ELR (cell line): Measurements from ENCODE around the gene CTBP1.

ENCODE experiments used
- DNase-seq: peaks from one replicate; pipeline ENCODE4 v3.0.0-alpha.2; 2015; ENCODE audit warnings: low read depth

Gene CTBP1

GRCh38 chr4:1249731-1250526 is 999 bp upstream of the CTBP1 start:
- peak; percentile 29 for DNase-seq

- DNase-seq = peak; percentile 86
These were observed 309 bp upstream of the CTBP1 start for GRCh38 chr4:1249148-1249730.

- DNase-seq = no peak
These were observed 1.1 kb downstream of the CTBP1 start for GRCh38 chr4:1247864-1248244.

DNA sequence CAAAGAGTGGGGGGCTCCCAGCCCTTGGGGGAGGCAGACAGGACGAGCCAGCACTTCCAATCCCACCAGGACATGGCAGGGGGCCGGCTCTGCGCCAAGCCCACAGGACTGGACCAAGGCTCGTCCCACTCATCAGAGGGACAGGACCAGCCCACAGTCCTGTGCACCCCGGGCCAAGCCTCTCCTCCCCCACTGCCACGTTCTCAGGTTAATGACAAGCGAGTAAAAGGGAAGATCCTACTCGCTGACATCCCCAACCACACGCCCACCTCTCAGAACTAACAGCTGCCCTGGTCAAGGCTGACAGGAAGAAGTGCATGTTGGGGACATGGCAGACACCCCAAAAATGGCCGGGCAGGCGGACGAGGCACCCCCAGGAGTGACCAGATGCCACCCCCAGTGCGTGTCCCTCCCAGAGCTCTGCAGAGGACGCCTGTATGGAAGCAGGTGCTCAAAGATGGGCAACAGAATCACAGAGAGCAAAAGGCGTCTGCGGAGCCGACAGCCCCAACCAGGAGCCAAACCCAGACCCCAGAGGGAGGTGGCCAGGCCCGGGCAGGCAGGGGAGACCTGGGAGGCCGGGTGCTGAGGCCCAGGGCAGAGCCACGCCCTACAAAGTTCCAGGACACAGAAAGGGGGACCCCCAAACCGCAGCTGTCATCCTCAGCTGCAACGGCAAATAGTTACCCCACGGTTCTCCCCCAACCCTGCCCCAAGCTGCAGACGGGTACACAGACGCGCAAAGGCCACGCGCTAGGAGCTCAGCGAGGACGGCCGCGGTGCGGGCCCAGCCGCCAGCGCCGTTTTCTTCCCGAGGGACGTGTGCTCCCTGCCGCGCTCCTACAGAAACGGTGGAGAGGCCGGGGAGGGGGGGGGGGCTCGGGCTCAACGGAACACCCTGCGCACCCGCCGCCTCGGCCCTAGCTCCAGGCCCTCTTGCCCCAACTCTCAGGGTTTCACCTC is 1.7 kb downstream of the CTBP1 start:
- peak; percentile 39 for DNase-seq

- DNase-seq = peak; percentile 13
These were observed 2.6 kb downstream of the CTBP1 start for GRCh38 chr4:1246111-1246881.

DNA sequence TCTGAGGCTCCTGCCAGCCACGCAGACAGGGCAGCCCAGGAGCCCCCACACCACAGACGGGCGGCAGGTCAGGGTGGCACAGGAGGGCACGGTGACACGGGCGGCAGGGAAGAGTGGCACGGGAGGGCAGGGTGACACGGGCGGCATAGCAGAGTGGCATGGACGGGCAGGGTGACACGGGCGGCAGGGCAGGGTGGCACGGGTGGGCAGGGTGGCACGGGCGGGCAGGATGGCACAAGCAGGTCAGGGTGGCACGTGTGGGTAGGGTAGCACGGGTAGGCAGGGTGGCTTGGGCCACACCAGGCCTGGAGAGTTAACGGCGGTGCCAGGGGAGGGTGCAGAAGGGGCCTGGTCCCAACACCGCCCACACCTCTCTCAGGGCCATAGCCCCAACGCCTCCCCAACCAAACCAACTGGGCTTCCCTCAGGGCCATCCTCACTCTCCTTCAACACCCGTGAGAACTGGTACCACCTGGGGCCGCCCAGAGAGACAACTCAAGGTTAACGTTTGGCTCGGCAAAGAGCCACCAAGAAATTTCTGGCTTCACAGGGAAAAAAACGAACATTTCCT is 3.4 kb downstream of the CTBP1 start:
- DNase-seq = no peak

DNA sequence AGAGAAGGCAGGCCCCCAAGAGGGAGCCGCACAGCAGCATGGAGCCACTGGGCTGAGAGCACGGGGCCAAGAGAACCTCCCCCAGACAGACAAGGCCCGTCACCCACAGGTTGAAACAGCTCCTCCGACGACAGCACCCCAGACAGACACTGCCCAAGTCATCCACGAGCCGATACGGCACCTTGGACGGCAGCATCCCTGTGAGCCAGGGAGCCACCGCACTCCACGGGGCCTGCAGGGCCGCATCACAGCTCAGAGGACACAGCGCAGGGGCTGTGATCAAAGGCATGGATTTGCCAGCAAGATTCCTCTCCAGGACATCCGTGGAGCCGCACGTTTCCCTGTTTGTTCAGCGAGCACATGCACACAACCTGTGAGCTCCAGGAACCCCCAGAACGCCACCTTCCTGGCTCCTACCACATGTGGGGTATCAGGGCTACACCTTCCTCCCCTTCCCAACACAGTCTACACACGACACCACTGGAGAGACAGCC is 3.9 kb downstream of the CTBP1 start:
- DNase-seq = no peak

DNA sequence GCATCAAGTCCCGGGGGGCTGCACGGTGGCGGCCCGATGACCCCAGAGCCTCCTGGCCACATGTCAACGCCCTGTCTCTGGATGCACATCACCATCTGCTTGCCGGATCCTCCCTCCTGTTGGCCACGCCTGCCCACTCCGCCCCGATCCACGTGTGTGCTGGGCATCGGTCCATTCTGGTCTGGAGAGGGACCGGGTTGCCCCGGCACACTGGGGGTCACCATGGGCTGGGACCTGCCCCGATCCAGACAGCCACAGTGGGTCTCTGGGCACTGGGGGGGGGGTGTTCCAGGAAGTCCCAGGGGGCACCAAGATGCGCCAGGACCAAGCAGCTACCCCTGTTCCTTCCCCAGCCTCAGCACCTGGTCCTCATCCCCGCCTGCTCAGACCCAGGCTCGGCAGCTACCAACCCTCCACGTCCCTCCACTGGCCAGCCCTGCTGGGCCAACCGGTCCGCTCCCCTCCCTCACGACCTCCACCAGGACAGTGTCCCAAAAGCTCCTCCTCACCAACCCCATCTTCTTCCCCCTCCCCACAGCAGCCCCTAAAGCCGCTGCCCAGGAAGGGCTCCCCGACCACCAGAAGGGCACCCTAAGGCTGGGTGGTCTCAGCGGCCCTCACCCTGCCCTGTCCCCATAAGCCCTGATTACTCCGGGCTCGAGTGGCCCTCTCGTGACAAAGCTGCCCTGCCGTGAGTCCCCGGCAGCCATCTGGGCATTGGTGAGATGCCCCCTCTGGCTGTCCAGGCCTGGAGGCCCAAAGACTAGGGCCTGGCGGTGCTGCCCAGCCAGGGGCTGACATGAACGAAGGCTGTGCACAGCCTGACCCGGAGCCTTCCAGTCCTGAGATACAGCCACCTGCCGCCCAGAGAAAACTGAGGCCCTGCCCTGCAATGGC is 4.6 kb downstream of the CTBP1 start:
- DNase-seq = no peak

GRCh38 chr4:1243451-1244080 is 5.4 kb downstream of the CTBP1 start:
- DNase-seq = no peak

DNA sequence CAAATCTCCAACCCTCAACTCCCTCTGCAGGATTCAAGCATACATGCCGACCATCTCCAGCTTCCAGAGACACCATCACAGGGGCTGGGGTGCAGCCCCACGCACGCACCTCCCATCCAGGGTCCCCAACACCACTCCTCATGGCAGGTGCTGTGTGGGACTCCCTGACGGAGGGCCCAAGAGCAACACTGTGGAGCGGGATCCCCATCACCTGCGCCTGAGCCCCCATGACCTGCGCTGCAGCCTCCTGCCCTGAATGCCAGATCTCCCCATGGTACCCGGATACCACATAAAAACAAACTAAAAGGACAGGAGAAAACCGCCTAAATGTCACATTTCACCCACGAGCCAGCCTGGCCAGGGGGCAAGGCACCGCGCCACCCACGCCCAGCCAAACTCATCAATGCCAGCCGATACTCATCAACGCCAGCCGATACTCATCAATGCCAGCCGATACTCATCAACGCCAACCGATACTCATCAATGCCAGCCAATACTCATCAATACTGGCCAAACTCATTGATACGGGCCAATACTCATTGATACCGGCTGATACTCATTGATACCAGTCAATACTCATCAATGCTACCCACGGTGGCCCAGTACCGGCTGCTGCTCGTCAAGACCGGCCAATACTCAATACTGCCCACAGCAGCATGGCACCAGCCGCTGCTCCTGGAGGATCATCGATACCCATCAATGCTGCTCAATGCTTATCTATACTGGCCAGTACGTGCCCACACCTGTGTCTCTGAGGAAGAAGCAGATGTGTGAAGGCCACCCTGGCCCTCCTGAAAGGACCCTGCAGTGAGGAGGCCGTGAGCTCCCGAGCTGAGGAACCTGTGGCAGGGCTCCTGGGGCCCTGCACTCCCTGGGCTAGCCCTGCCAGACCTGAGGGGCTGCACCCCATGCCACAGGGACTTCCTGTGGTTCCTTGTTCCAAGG is 6.2 kb downstream of the CTBP1 start:
- DNase-seq = no peak

- no peak for DNase-seq
These were observed 6.9 kb downstream of the CTBP1 start for GRCh38 chr4:1241936-1242505.

DNA sequence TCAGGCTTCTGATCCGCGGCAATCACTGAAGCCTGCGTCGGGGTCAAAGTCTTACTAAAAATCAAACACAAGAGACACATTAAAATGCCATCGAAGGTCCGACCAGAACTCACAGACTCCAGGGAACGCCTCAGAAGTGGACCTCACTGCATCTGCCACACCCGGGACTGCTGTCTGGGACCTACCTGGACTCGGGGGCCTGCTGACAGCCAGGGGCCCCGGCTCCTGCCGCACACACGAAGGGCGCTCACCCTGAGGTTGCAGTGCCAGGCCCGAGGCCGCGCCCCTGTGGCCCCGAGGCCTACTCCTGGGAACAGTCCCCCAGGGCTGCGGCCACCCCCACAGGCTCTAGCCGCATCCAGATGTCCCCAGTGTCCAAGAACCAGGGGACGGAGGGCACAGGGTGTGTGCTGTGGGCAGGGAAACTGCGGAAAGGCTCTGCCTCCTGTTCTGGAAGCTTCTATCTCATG is 7.4 kb downstream of the CTBP1 start:
- no peak for DNase-seq

DNA sequence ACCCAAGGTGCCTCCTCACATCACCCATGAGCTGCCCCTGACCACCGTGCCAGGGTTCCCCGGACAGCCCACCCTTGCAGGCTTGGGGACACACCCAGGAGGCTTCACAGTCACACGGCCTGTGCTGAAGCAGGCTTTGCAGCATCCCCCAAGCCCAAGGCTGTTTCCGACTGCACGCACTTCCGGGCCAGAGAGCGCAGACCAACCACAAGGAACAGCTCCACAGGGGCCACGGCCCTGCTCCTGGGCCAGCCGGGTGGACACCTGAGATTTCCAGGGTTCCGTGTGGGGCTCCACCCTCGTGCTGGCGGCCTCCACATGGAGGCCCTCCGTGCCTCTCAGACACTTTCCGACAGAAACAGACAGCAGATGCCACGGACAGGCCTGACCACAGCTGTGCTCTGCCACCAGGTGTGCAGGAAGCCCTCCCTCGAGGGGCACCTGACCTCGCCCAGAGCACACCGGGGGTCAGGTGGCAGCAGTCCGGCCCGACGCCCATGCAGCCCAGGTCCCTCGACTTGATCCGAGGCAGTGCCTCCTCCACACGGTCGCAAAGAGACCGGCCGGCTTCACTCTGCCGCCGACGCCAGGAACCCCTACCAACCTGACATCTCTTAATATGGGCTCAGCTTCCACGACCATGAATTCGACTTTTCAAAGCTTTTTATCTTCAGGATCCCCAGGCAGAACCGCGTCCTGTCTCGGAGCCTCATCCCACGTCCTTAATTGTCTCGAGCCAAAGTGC is 8.0 kb downstream of the CTBP1 start:
- no peak for DNase-seq

DNA sequence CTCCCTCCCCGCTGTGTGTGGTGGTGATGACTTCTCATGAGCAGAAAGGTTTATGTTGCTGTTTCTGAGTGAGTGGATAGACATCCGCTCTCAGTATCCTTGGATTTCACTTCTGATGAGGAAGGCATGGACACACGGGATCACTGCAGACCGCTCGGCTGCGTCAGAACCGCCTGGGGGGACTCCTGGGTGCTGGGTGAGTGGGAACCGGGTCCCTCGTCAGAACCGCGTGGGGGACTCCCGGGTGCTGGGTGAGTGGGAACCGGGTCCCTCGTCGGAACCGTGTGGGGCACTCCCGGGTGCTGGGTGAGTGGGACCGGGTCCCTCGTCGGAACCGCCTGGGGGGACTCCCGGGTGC is 9.0 kb downstream of the CTBP1 start:
- no peak for DNase-seq

GRCh38 chr4:1239141-1239949 is 9.6 kb downstream of the CTBP1 start:
- DNase-seq = no peak

DNA sequence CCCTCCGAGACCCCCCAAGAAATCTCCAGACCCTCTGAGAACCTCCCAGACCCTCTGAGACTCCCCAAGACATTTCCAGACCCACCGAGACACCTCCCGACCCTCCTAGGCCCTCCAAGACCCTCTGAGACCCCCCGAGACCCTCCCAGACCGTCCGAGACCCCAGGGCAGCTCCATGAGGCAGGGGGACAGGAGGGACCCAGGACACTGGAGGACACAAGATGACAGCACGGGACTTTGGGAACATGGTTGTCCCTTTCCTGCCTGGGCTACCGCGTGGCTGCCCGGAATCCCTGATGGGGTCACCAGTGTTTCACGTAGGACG is 10.3 kb downstream of the CTBP1 start:
- DNase-seq = no peak
